Upper lobe of left lung (tissue), 4 donors: ENCODE data around the gene ZNF74.

Source experiments
- CTCF ChIP-seq, 6 experiments: fragments of 450-650 bp in 4 of 6; fragments of 200-600 bp in 2 of 6; sonication (generic) in 2 of 6; IDR thresholded peaks; one replicate each; pipeline ENCODE4 v1.5.1; 2016 to 2019; ENCODE audit warnings: antibody characterized with exemption in 6 of 6
- POLR2A ChIP-seq, 4 donors: fragments of 450-650 bp; IDR thresholded peaks; one replicate each; pipeline ENCODE4 v1.5.1; 2016 to 2017; ENCODE audit warnings: antibody characterized with exemption in 4 of 4, mild to moderate bottlenecking in 2 of 4
- POLR2AphosphoS5 ChIP-seq, 2 donors: sonication (generic); formaldehyde crosslinking; IDR thresholded peaks; one replicate each; pipeline ENCODE4 v1.5.1; 2017; ENCODE audit warnings: antibody characterized with exemption in 2 of 2

- no peak for TF ChIP-seq POLR2A (IDR thresholded peaks at IDR 0.05)
- no peak for TF ChIP-seq CTCF (IDR thresholded peaks at IDR 0.05)
- no peak for TF ChIP-seq POLR2AphosphoS5 (IDR thresholded peaks at IDR 0.05)
Measured at GRCh38 chr22:20386972-20387371, 7.0 kb upstream of the ZNF74 start.
